Measurements from ENCODE around the gene RPGRIP1. TPM values are rescaled to one million over a fixed set of nuclear protein-coding genes. Genes with fewer than 3 reads are reported as not detected.
"Not testable (repeated sequence)": the region's sequence is repeated elsewhere in the genome, so short reads cannot be mapped to it uniquely, and the experiment has no call there.

The RPGRIP1 gene
- polyA plus RNA-seq, 1 of the 3 experiments (the other 2 are of a cell fraction): not detected

GRCh38 chr14:21278632-21279031, 1.3 kb upstream of the RPGRIP1 start:
- POLR2A ChIA-PET: no interaction called here
- 87% methylated on average over 4 of the region's 4 CpGs for WGBS (ENCODE audit: low lambda C conversion rate)
- CTCF ChIA-PET: no interaction called here
- Histone ChIP-seq H3K27me3 (ENCODE audit: insufficient read depth) (no peaks in the 10 kb centered on the region), H3K9me2 (no peaks in the 10 kb centered on the region), H4K20me1 (ENCODE audit: insufficient read depth) (no peaks in the 10 kb centered on the region), H3K9me3 (no peaks in the 10 kb centered on the region), H3K27ac (ENCODE audit: low read depth in 2 of 2, low read length in 1 of 2) (no peak overlapping the region), H3K9ac (no peak overlapping the region), H3K4me1 (ENCODE audit: control insufficient read depth in 1 of 2, insufficient read depth in 2 of 2, low read depth in 1 of 2, low read length in 1 of 2) (no peaks in the 10 kb centered on the region), H3K4me3 (ENCODE audit: low read depth in 2 of 2, low read length in 1 of 2) (no peak overlapping the region), H3K36me3 (replicated peaks in 1 of 2; ENCODE audit: control insufficient read depth in 1 of 2, insufficient read depth in 2 of 2, low read length in 1 of 2) (no peaks in the 10 kb centered on the region), H3K4me2 (no peak overlapping the region), H2AFZ (ENCODE audit: low read depth) (no peak overlapping the region), H3K79me2 (ENCODE audit: insufficient read depth) (no peaks in the 10 kb centered on the region), H3F3A (replicated peaks; ENCODE audit: insufficient read depth) (no peaks in the 10 kb centered on the region)
- no peak for DNase-seq
- no peak for TF ChIP-seq USF2 (IDR thresholded peaks at IDR 0.05; ENCODE audit: borderline replicate concordance, low read depth, low read length)
- no peak for TF ChIP-seq NRF1 (IDR thresholded peaks at IDR 0.05; ENCODE audit: low read depth, low read length)
- no peak for TF ChIP-seq RXRA (IDR thresholded peaks at IDR 0.05; ENCODE audit: borderline replicate concordance, low read depth)
- no peak for TF ChIP-seq EZH2phosphoT487 (IDR thresholded peaks at IDR 0.05; ENCODE audit: borderline replicate concordance, low read depth)
- no peak for TF ChIP-seq MEF2A (IDR thresholded peaks at IDR 0.05; ENCODE audit: borderline replicate concordance, low read depth)
- no peak for TF ChIP-seq FOXJ3 (CRISPR knock-in tag; IDR thresholded peaks at IDR 0.05)
- TF ChIP-seq REST (IDR thresholded peaks at IDR 0.05; ENCODE audit: low read depth, low read length): no peak
- TF ChIP-seq FOSL2 (IDR thresholded peaks at IDR 0.05; ENCODE audit: borderline replicate concordance, low read depth): no peak
- no peak for TF ChIP-seq POLR2AphosphoS5 (IDR thresholded peaks at IDR 0.05; ENCODE audit: low read depth, low read length)
- no peak for TF ChIP-seq RCOR1 (IDR thresholded peaks at IDR 0.05; ENCODE audit: low read length)
- no peak for TF ChIP-seq GABPA (IDR thresholded peaks at IDR 0.05; ENCODE audit: low read depth)
- no peak for TF ChIP-seq CTCF (IDR thresholded peaks at IDR 0.05)
- no peak for TF ChIP-seq NFIC (IDR thresholded peaks at IDR 0.05; ENCODE audit: borderline replicate concordance)
- no peak for TF ChIP-seq RAD21 (IDR thresholded peaks at IDR 0.05; ENCODE audit: low read length)
- no peak for TF ChIP-seq GATA2 (CRISPR knock-in tag; IDR thresholded peaks at IDR 0.05)
- no peak for TF ChIP-seq PBX3 (IDR thresholded peaks at IDR 0.05)
- TF ChIP-seq MXI1 (IDR thresholded peaks at IDR 0.05; ENCODE audit: low read depth, low read length): no peak

GRCh38 chr14:21281917-21282316, 2.0 kb downstream of the RPGRIP1 start:
- H3K4me2 ChIP-seq; H3K27ac ChIP-seq (ENCODE audit: low read depth in 2 of 2, low read length in 1 of 2); H3K27me3 ChIP-seq (ENCODE audit: insufficient read depth); H3K9ac ChIP-seq; CTCF ChIA-PET; H3K4me1 ChIP-seq (ENCODE audit: control insufficient read depth in 1 of 2, insufficient read depth in 2 of 2, low read depth in 1 of 2, low read length in 1 of 2); H3K4me3 ChIP-seq (ENCODE audit: low read depth in 2 of 2, low read length in 1 of 2); H3K79me2 ChIP-seq (ENCODE audit: insufficient read depth); H2AFZ ChIP-seq (ENCODE audit: low read depth); H3F3A ChIP-seq (replicated peaks; ENCODE audit: insufficient read depth); H3K9me3 ChIP-seq; H4K20me1 ChIP-seq (ENCODE audit: insufficient read depth); H3K9me2 ChIP-seq; H3K36me3 ChIP-seq (replicated peaks in 1 of 2; ENCODE audit: control insufficient read depth in 1 of 2, insufficient read depth in 2 of 2, low read length in 1 of 2); DNase-seq: not testable (repeated sequence)
- POLR2A ChIA-PET: interaction anchor here (0.7 kb wide), 1 partner anchor 20 kb away, joined by 3 read pairs; no protein-coding TSS in a partner anchor
- 76% methylated on average over 8 of the region's 8 CpGs for WGBS (ENCODE audit: low lambda C conversion rate)

GRCh38 chr14:21286516-21286915, 6.6 kb downstream of the RPGRIP1 start:
- H3F3A ChIP-seq (replicated peaks; ENCODE audit: insufficient read depth); H4K20me1 ChIP-seq (ENCODE audit: insufficient read depth); H3K36me3 ChIP-seq (replicated peaks in 1 of 2; ENCODE audit: control insufficient read depth in 1 of 2, insufficient read depth in 2 of 2, low read length in 1 of 2); CTCF ChIA-PET; H3K9me3 ChIP-seq; H3K27ac ChIP-seq (ENCODE audit: low read depth in 2 of 2, low read length in 1 of 2); POLR2A ChIA-PET; H3K9ac ChIP-seq; H3K79me2 ChIP-seq (ENCODE audit: insufficient read depth); H3K27me3 ChIP-seq (ENCODE audit: insufficient read depth); H2AFZ ChIP-seq (ENCODE audit: low read depth); H3K4me3 ChIP-seq (ENCODE audit: low read depth in 2 of 2, low read length in 1 of 2); H3K4me1 ChIP-seq (ENCODE audit: control insufficient read depth in 1 of 2, insufficient read depth in 2 of 2, low read depth in 1 of 2, low read length in 1 of 2); H3K4me2 ChIP-seq; DNase-seq; H3K9me2 ChIP-seq: not testable (repeated sequence)
- WGBS (ENCODE audit: low lambda C conversion rate): 72% methylated on average over 2 of the region's 2 CpGs

All from SK-N-SH (cell line).